ENCODE data around the gene KRTCAP3.

KRTCAP3 gene

DNA sequence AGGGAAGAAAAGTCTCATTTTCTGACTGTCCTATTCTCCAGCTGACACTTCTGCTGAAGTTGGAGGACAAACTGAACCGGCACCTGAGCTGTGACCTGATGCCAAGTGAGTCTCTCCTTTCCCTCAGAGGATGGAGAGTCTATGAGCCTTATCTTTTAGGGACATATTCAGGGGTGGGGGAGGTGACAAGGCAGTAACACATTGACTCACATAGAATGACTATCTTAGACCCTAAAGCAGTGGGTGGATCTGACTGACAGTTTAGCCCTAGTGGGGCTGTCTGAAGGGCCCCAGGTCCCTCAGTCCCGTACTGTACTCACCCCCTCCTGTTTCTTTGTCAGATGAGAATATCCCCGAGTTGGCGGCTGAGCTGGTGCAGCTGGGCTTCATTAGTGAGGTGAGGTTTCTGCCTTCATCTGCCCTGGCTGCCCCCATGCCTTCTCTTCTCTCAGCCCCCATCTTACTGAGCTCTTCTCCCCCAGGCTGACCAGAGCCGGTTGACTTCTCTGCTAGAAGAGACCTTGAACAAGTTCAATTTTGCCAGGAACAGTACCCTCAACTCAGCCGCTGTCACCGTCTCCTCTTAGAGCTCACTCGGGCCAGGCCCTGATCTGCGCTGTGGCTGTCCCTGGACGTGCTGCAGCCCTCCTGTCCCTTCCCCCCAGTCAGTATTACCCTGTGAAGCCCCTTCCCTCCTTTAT, 805 bp upstream of the KRTCAP3 start:
- no peak for DNase-seq (ENCODE audit: low read depth in 2 of 2)

DNA sequence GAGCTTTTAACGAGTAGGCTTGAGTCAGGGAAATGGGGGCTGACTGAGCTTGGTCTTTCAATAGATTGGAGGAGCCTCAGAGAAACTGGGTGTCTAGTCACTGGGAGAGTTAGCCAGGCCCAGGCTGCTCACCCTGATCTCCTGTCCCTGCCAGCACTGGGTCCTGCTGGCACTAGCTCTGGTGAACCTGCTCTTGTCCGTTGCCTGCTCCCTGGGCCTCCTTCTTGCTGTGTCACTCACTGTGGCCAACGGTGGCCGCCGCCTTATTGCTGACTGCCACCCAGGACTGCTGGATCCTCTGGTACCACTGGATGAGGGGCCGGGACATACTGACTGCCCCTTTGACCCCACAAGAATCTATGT, 720 bp downstream of the KRTCAP3 start:
- DNase-seq (ENCODE audit: low read depth in 2 of 2) = no peak

DNA sequence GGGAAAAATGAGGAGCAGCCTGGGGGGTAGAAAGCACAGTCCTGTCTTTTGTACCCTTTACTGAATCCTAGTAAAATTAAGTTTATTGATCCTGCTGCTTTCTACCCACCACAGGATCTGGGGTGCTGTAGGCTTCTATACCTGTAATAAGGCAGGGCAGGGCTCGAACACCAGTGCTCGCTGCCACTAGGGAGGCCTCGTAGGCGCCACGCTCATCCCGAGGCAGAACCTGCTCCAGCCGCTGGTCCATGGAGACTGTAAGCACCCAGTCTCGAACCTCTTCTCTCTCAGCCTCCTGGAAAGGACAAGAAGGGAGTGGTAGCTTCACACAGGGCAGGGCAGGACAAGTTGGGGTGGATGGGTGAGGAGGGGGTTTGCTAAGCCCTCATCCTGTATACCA, 3.0 kb downstream of the KRTCAP3 start:
- DNase-seq (ENCODE audit: low read depth in 2 of 2) = no peak

DNA sequence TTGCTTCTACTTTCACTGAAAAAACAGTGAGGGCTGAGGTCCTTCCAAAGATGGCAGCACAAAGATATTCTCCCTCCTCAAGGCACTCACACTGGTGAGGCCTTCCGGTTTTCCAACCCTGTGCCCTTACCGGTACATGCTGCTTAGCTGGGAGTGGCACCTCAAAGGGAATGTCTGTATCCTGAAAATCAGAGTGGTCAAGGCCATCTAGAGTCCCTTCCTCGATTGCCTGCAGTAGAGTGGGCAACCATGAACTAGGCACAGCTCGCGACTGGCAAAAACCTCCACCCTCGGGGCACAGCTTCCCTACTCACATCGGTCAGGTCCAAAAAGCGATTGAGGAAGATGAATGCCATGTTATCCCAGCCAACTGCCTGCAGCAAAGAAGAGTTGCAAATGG, 3.4 kb downstream of the KRTCAP3 start:
- DNase-seq (ENCODE audit: low read depth in 2 of 2) = no peak

DNA sequence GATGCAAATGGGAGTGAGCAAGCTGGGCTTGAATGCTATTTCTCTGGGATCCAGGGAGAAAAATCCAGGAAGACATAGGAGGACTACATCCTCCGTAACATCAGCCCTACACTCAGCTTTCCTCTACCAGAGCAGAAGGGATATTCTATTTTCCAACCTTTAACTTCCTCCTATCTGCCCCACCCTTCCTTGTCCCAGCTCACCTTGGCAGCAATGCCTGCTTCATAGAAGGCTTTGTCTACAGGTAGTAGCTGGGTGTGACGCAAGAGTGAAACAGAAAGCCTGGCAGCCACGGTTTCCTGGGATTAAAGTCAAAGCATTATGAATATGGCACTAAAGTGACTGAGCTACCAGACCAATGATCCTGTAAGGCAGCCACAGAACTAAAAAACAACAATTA, 3.9 kb downstream of the KRTCAP3 start:
- no peak for DNase-seq (ENCODE audit: low read depth in 2 of 2)

DNA sequence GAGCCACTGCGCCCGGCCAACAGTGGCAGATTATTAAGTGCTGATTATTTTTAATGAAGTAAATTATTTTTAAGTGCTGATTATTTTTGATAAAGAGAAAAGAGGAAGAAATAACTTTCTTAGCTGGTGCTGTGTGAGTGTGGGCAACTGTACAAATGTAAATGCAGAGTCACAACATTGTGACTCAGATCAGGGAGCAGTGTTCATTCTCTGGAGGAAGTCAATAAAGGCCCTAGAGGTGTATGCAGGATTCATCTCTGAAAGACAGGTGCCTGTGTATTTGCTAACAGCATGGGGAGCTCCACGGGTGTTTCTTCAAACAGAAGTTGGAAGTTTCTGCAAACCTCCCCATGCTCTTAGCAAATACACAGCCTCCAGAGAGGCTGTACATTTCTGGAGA, 6.2 kb downstream of the KRTCAP3 start:
- no peak for DNase-seq (ENCODE audit: low read depth in 2 of 2)

DNA sequence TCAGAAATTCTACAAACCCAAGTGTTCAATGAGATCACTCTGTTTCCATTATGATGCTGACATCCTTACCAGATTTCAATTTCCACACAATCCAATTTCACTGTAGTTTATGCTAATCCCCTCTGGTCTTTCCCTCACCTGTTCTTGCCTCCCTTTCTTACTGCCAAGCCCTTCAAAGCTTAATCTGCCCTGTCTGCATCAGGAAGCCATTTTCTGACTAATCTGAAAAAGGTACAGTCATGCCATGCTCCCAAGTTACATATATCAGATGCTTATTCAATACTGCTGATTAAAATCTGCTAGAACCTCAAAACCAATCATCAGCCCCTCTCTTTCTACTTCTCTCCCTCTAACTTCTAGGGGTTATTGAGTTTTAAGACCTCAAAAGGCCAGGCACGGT, 8.9 kb downstream of the KRTCAP3 start:
- no peak for DNase-seq (ENCODE audit: low read depth in 2 of 2)

DNA sequence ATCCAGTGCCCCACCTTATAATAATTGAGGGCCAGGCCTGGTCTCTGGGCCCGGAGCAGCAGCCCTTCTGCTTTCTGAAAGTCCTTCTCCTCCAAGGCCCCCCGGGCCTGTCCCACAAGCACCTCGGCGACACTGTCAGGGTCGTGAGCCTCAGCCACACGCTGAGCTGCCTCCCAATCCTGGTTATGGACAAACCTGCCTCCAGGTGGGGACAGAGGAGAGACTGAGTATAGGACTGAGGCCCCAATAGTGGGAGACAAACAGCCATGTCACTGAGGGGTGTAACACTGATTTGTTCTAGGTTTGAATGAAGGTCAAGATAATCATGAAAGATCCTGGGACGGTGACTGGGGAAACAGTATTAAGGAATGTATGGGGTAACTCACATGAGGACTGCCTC, 11.8 kb downstream of the KRTCAP3 start:
- DNase-seq (ENCODE audit: low read depth in 2 of 2) = no peak

DNA sequence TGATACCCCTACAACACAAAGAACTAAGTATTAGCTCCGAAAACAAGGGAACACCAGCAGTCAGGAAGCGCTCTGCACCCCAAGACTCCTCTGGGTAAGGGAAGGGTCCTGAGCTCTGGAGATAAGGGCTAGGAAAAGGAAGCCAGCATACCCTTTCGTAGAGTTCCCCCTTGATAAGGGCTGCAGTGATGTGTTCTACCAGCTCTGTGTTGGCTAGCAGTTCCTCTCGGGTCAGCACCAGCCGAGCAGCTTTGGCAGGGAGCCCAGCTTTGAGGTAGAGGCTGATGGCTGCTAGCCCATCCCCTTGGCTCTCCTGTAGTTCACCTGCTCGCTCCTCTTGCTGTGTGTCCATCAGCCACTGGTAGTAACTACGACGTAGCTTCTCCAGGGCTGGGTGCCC, 18.9 kb downstream of the KRTCAP3 start:
- DNase-seq (ENCODE audit: low read depth in 2 of 2) = no peak

DNA sequence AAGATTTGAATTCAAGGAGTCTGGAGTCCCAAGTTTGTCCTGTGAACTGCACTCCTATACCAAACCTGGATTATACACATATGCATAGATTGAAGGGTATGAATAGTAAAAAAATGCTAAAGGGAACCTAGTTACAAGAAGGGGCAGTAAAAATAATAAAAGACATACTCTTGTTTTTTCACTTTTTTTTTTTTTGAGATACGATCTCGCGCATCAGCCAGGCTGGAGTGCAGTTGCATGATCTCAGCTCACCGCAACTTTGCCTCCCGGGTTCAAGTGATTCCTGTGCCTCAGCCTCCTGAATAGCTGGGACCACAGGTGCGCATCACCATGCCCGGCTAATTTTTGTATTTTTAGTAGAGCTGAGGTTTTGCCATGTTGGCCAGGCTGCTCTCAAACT, 22.3 kb downstream of the KRTCAP3 start:
- no peak for DNase-seq (ENCODE audit: low read depth in 2 of 2)

DNA sequence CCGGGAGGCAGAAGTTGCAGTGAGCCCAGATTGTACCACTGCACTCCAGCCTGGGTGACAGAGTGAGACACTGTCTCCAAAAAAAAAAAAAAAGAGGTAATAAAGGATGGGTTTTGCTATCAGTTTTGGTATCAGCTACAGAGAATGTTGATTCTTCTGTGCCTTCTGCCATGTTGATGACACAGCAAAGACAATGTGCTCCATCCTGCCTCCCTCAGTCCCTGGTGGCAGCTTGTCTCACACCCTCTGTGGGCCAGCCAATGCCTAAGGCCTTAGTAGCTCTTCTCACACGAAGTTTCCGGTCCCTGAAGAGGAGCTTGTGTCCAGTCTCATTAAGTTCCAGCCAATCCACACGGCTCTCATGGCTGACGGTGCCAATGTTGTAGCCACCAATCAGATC, 29.8 kb downstream of the KRTCAP3 start:
- DNase-seq (ENCODE audit: low read depth in 2 of 2) = no peak

DNA sequence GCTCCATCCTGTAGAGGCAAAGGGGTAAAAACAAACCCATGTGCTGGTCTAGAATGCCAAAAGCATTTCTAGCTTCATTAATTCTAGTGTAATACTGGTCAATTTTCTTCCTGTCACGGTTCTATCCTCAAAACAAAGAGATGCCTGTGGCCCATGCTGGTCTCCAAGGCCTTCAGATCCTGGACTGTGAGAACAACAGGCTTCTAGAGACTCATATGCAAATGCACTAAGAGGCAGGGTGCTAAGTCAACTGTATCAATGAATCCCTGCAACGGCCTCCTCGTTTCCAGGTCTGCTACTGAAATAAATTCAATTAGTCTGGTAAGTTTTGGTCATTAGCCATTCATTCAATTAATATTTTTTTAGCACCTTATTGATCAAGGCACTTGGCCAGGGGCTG, 43.3 kb downstream of the KRTCAP3 start:
- no peak for DNase-seq (ENCODE audit: low read depth in 2 of 2)

DNA sequence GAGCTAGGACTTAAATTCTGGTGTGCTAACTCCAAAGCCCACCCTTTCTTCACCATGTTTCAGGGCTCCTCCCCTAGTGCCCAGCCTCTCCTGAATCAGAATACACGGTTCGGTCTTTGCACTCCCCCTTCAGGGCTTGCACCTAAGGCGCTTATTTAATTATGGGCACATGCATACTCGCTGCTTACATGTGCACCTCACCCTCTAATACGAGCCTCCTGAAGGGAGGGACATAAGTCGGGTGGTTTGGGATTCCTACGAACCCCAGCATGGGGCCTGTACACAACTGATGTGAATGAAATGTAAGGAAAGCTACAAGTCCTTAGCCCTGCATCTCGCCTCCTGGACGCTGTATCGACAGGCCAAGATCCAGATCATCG, 46.9 kb downstream of the KRTCAP3 start:
- no peak for DNase-seq (ENCODE audit: low read depth in 2 of 2)

DNA sequence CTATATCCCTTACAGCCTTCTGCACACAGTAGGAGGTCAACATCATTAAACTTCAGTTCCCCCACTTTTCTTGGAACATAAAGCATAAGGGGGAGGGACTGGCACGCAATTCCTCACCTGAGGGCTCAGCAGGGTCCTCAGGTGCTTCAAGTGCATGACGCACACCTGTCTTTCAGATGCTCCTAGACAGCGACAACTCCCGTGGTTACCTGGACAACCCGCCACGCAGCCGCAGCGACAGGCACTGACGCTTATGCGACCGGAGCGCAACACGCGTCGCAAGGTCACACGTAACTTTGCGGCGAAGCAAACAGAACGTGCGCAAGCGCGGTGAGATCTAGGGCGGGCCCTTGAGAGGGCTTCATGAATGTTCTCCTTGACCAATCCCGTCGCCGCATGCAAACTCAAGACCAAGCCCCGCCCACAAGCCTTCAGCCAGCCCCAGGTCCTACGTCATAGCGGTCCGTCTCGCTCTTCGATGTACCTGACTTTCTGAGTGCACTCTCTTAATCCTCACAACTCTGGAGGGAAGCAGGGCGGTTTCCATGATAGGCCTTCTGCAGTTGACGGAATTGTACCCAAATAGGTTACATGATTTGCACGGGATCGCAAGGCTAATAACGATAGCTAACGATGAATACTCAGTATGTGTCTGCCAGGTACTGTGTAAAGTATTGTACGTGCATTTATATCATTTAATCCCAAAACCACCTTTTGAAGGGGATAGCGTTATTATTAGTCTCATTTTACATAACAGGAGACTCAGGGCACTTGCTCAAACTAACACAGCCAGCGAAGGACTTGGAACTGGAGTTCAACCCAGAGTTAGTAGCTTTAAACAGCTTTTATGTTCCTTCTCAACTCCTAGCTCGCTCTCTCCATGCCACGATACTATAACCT, 47.6 kb downstream of the KRTCAP3 start, which contains the start of gene IFT172:
Gene IFT172 (minus strand): TSS at position 246 of the 900 bp plus-strand sequence. CDS start 90 bp downstream, at position 156.
- DNase-seq (ENCODE audit: low read depth in 2 of 2) = peak; percentile 95 to 99

DNA sequence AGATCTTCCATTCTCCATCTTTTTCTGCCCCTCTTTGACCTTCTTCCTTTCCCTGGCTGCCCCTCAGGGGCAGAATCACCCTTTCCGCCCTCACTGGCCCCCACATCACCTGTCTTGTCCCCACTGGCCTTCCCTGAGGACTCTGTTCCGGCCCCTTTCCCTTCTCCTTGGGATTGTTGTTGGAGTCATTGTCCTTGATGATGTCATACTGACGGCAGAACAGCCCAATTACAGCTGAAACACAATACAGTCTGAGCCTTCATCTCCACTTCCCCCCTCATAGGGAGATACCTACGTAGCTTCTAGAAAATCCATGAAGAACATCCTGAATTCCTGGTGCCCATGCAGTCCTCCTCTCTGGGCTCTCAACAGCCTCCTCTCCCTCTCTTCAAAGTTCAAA, 50.4 kb downstream of the KRTCAP3 start:
- no peak for DNase-seq (ENCODE audit: low read depth in 2 of 2)

DNA sequence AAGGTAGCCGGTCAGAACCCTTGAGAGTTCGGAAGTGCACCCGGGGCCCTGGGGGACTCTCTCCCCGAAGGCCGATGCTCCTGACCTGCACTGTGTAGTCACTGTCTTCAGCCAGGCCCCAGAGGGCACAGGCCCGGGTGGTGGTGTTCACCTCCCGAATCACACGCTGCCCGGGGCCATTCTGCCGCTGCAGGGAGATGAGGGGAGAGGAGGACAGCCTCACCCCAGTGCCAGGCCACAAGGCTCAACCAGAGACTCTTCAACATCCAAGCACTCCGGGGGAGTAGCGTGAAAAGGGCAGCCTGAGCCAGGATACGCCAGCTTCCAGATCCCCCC, 51.7 kb downstream of the KRTCAP3 start:
- DNase-seq (ENCODE audit: low read depth in 2 of 2) = no peak

All from stimulated activated CD8-positive, alpha-beta memory T cell treated with anti-CD3 and anti-CD28 coated beads, Interleukin-15, amount 100 ng/mL, for 4 hours (primary cell).